ENCODE measurements around the gene ACACB.

ACACB gene

DNA sequence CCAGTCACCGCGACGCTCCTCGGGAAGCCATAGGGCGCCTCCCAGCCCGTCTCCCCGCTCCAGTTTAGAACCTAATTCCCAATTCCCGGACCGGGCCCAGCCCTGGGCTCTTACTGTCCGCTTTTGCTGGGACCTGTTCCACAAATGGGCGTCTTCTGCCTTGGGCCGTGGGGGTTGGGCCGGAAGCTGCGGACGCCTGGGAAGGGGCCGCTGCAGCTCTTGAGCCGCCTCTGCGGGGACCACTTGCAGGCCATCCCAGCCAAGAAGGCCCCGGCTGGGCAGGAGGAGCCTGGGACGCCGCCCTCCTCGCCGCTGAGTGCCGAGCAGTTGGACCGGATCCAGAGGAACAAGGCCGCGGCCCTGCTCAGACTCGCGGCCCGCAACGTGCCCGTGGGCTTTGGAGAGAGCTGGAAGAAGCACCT is 18.2 kb upstream of the ACACB start:
- DNase-seq (ENCODE audit: low spot score), result no peak
- TF ChIP-seq, protein P1, sequence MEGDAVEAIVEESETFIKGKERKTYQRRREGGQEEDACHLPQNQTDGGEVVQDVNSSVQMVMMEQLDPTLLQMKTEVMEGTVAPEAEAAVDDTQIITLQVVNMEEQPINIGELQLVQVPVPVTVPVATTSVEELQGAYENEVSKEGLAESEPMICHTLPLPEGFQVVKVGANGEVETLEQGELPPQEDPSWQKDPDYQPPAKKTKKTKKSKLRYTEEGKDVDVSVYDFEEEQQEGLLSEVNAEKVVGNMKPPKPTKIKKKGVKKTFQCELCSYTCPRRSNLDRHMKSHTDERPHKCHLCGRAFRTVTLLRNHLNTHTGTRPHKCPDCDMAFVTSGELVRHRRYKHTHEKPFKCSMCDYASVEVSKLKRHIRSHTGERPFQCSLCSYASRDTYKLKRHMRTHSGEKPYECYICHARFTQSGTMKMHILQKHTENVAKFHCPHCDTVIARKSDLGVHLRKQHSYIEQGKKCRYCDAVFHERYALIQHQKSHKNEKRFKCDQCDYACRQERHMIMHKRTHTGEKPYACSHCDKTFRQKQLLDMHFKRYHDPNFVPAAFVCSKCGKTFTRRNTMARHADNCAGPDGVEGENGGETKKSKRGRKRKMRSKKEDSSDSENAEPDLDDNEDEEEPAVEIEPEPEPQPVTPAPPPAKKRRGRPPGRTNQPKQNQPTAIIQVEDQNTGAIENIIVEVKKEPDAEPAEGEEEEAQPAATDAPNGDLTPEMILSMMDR (IDR thresholded peaks at IDR 0.05; ENCODE audit: extremely low read depth, missing control alignments), result no peak

DNA sequence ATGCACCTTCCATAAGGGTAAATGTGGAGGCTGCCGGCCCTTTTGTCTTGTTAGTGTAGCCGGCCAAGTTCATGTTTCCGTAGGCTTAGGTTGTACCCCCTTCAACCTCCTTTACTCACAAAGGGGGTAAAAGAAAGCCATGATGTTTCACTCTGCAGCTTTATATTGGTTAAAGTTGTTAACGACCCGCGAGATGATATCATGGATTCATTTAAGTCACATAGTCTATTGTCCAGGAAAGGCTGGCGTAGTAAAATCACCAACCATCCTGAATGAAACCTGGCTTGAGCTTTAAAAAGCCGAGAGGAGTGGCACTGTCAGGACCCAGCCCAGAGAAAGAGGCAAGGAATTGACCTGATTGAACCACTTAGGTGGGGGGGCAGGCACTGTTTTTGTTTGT is 17.7 kb upstream of the ACACB start:
- TF ChIP-seq, protein P1 (IDR thresholded peaks at IDR 0.05; ENCODE audit: extremely low read depth, missing control alignments), result no peak
- DNase-seq (ENCODE audit: low spot score), result no peak

DNA sequence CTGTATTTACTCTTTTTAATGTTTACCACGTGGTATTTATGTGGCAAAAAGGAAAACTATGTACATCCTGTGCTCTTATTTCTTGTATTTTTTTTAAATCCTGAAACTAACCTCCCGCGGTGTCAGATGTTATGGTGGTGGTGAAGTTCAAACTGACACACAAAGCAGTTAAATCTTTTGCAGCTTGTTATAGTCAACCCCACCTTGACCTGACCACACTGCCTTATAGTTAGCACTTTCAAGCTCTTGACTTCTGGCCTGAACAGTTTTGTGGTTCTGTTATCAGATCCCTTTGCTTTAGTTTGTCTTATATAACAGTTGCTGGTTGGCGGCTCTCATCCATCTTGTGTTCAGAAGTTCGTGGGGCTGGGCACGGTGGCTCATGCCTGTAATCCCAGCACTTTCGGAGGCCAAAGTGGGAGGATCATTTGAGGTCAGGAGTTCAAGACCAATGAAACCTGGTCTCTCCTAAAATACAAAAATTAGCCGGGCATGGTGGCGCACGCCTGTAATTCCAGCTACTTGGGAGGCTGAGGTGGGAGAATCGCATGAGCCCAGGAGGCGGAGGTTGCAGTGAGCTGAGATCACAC is 16.9 kb upstream of the ACACB start:
- TF ChIP-seq, protein P1 (IDR thresholded peaks at IDR 0.05; ENCODE audit: extremely low read depth, missing control alignments), result no peak
- DNase-seq (ENCODE audit: low spot score), result no peak

DNA sequence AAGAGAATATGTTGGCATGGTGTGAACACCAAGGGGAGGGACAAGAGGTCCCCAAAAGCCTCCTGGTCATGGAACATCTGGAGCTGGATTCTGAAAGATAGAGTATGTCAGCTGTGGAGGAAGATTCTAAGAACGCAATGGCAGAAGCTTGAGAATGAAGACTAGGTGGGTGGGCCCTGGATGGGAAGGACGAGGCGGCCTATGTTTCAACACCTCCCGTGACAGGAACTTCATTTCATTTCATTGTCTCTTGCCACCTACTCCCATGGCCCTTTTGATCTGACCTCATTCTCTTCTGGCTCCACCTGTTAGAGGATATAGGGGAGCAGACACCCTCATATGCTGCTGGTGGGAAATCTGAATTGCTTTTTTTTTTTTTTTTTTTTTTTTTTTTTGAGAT is 15.6 kb upstream of the ACACB start:
- no peak for DNase-seq (ENCODE audit: low spot score)
- TF ChIP-seq, protein P1 (IDR thresholded peaks at IDR 0.05; ENCODE audit: extremely low read depth, missing control alignments), result no peak

DNA sequence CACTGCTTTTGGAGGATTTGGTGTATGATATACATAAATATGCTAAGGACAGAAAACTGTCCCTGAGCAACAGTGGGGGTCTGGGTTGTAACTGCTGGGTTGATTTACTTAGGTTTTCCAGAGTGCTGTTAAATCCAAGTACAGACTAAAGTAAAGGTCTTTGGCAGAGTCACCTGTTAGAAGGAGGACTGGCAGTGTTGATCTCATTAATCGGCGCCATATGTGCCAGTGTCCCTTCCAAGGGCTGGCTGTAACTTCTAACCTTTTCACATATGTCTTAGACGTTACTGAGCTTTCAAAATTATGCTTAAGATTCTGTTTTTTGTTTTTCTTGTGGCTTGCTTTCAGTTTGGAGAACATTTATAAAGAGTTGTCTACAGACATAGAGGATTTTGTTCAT is 13.9 kb upstream of the ACACB start:
- no peak for DNase-seq (ENCODE audit: low spot score)
- TF ChIP-seq, protein P1 (IDR thresholded peaks at IDR 0.05; ENCODE audit: extremely low read depth, missing control alignments), result no peak

DNA sequence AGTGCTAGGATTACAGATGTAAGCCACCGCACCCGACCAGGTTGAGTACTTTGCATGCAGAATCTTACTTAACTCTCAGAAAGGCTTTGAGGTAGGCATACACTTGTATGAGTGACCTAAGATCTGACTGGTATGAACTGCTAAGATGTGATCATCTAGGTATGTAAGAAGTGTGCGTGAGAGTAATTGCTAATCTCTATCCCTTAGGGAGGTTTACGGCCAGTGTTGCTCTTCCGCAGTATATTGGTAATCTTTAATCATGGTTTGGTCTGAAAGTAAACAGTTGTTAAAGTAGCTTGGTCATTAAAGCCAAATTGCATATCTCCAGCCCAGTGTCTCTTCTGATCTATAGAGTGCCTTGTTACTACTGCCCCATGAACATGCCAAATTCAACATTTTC is 11.2 kb upstream of the ACACB start:
- DNase-seq (ENCODE audit: low spot score), result no peak
- TF ChIP-seq, protein P1 (IDR thresholded peaks at IDR 0.05; ENCODE audit: extremely low read depth, missing control alignments), result no peak

DNA sequence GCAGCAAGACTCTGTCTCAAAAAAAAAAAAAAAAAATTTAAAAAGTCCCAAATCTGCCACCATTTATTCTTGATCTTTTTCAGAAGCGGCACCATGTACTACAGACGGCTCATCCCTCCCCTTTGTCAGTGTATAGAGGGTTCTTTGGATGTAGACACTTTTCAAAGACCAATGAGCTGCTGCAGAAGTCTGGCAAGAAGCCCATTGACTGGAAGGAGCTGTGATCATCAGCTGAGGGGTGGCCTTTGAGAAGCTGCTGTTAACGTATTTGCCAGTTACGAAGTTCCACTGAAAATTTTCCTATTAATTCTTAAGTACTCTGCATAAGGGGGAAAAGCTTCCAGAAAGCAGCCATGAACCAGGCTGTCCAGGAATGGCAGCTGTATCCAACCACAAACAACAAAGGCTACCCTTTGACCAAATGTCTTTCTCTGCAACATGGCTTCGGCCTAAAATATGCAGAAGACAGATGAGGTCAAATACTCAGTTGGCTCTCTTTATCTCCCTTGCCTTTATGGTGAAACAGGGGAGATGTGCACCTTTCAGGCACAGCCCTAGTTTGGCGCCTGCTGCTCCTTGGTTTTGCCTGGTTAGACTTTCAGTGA is 6.5 kb upstream of the ACACB start:
- DNase-seq (ENCODE audit: low spot score), result no peak
- TF ChIP-seq, protein P1 (IDR thresholded peaks at IDR 0.05; ENCODE audit: extremely low read depth, missing control alignments), result no peak

Data from GM20000 (cell line).